ENCODE measurements around the gene LSM8. TPM values are rescaled to one million over a fixed set of nuclear protein-coding genes. Genes with fewer than 3 reads are reported as not detected.
A peak's percentile ranks its signal among the peaks of the same experiment; 100 is the strongest.

LSM8 gene
- total and polyA plus RNA-seq, 10 of the 15 experiments (the other 5 are each of a cell fraction or from before 2014, with no cell fraction given): 46.9 to 173 (median 111) TPM

GRCh38 chr7:118185163-118185860 is 1.3 kb downstream of the LSM8 start:
- in situ Hi-C loops (cut with MboI): no loop called here
- ChIA-PET SMC1A (ENCODE audit: uncharacterized antibody, unreplicated experiment) (interaction anchor here (0.7 to 1.5 kb wide), 4 partner anchors 9 to 192 kb away, joined by 3 to 4 read pairs (median 3); no protein-coding TSS in a partner anchor), RAD21 (ENCODE audit: unreplicated experiment) (interaction anchor here (1.2 kb wide), 1 partner anchor 31 kb away, joined by 3 read pairs; no protein-coding TSS in a partner anchor), POLR2A (interaction anchor here (0.6 kb wide), 1 partner anchor 14 kb away, joined by 3 read pairs; no protein-coding TSS in a partner anchor), CTCF (interaction anchor here (0.9 to 5.4 kb wide), 3 partner anchors 11 to 454 kb away, joined by 3 to 48 read pairs (median 3); no protein-coding TSS in a partner anchor)
- intact Hi-C loops (cut with micrococcal nuclease; ENCODE audit: unreplicated experiment): loop anchor here (10.0 kb wide), 1 partner anchor 1171 kb away; no protein-coding TSS in a partner anchor
- H3K4me2 ChIP-seq (ENCODE audit: control insufficient read depth, insufficient read depth): peak overlapping the region; percentile 80
- no peaks in the 10 kb centered on the region for H4K20me1 ChIP-seq (ENCODE audit: control insufficient read depth, insufficient read depth)
- ATAC-seq (peak; percentile 5; the same call in 1 of the 3 replicates), FAIRE-seq (no peak), DNase-seq (ENCODE audit: low read depth, low spot score) (no peak)
- H3K9me3 ChIP-seq (replicated peaks; ENCODE audit: control insufficient read depth, insufficient read depth, low read length): no peaks in the 10 kb centered on the region
- peak overlapping the region; percentile 93 for H3K27ac ChIP-seq (ENCODE audit: control insufficient read depth, insufficient read depth)
- H3K4me3 ChIP-seq: peak overlapping the region; percentile 86
- no peaks in the 10 kb centered on the region for H3K27me3 ChIP-seq (replicated peaks in 1 of 2; ENCODE audit: control insufficient read depth in 2 of 2, insufficient read depth in 2 of 2, low read length in 1 of 2)
- peaks cover 53% of the 10 kb centered on the region for H3K79me2 ChIP-seq (ENCODE audit: control insufficient read depth, insufficient read depth, low read length)
- 92% methylated on average over 5 of the region's 6 CpGs for WGBS (ENCODE audit: insufficient coverage, insufficient replicate concordance, low lambda C conversion rate, missing lambda C conversion rate)
- H3K9ac ChIP-seq (ENCODE audit: control insufficient read depth, insufficient read depth, low read length): peak overlapping the region; percentile 97
- BruUV-seq (replicated peaks): no TSS peak
- no peaks in the 10 kb centered on the region for H3K4me1 ChIP-seq (ENCODE audit: control insufficient read depth, insufficient read depth, low read length)
- H3K36me3 ChIP-seq (ENCODE audit: control insufficient read depth in 2 of 2, insufficient read depth in 2 of 2, low read length in 1 of 2): peaks cover 0 to 16% of the 10 kb centered on the region in 2 experiments; a peak in 2 of 4 replicates
- TF ChIP-seq TARDBP (IDR thresholded peaks at IDR 0.05; ENCODE audit: borderline replicate concordance) (no peak), CBFB (IDR thresholded peaks at IDR 0.05; ENCODE audit: low read depth) (no peak), SMC3 (IDR thresholded peaks at IDR 0.05; ENCODE audit: borderline replicate concordance, low read length) (no peak), CUX1 (IDR thresholded peaks at IDR 0.05; ENCODE audit: insufficient replicate concordance, low read depth, low read length) (no peak), SMARCA5 (IDR thresholded peaks at IDR 0.05) (no peak), MEF2A (IDR thresholded peaks at IDR 0.05; ENCODE audit: insufficient read depth, low read depth, low read length) (no peak), ATF7 (IDR thresholded peaks at IDR 0.05; ENCODE audit: low read depth) (no peak), NKRF (conservative IDR thresholded peaks at IDR 0.05) (no peak), SMAD5 (IDR thresholded peaks at IDR 0.05; ENCODE audit: low read depth) (no peak)
- TF ChIP-seq, protein P1, sequence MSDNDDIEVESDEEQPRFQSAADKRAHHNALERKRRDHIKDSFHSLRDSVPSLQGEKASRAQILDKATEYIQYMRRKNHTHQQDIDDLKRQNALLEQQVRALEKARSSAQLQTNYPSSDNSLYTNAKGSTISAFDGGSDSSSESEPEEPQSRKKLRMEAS (IDR thresholded peaks at IDR 0.05; ENCODE audit: low read depth, low read length): no peak
- H2AFZ ChIP-seq (ENCODE audit: control insufficient read depth, low read depth, low read length): no peak overlapping the region
